HFFc6 (cell line): ENCODE results near the gene AHR. TPM values are rescaled to one million over a fixed set of nuclear protein-coding genes. Genes with fewer than 3 reads are reported as not detected.
A peak's percentile ranks its signal among the peaks of the same experiment; 100 is the strongest.

Experiments
- DNase-seq: peaks from one replicate; pipeline ENCODE4 v3.0.0-alpha.2; 2018
- H3K27ac Mint-ChIP-seq: 2 replicates; pipeline ENCODE4 v1.8.0; 2020; ENCODE audit warnings: mild to moderate bottlenecking, mixed read lengths
- H3K27me3 Mint-ChIP-seq: 2 replicates; pipeline ENCODE4 v1.8.0; 2021; ENCODE audit warnings: mild to moderate bottlenecking, moderate library complexity, mixed read lengths; ENCODE audit not compliant: insufficient read depth
- H3K36me3 Mint-ChIP-seq: 2 replicates; pipeline ENCODE4 v1.8.0; 2021; ENCODE audit warnings: low read depth, mixed read lengths
- H3K4me1 Mint-ChIP-seq: 2 replicates; pipeline ENCODE4 v1.8.0; 2020; ENCODE audit warnings: low read depth, mixed read lengths
- H3K4me3 Mint-ChIP-seq: 2 replicates; pipeline ENCODE4 v1.8.0; 2020; ENCODE audit warnings: mild to moderate bottlenecking, moderate library complexity, mixed read lengths
- H3K9me3 Mint-ChIP-seq: 2 replicates; pipeline ENCODE4 v1.8.0; 2020; ENCODE audit warnings: mild to moderate bottlenecking, mixed read lengths
- CTCF ChIP-seq: fragments of 200-600 bp; sonication (generic); IDR thresholded peaks from 2 replicates; pipeline ENCODE4 v1.5.0; 2021; ENCODE audit warnings: antibody characterized with exemption, mild to moderate bottlenecking
- total RNA-seq, 6 experiments: library from RNA; stranded (reverse); fragmentation: NEBNext Ultra II Directional; extraction: Animal tissue kit (Norgen Biotek cat#: 25700); gene quantifications; 2 replicates in 1 of 6; 3 replicates in 5 of 6; pipeline ENCODE4 v1.2.3, GENCODE V29; 2021

The AHR gene
- total RNA-seq, 6 experiments from 2014 or later: 35.8 to 57.2 (median 47.4) TPM

DNA sequence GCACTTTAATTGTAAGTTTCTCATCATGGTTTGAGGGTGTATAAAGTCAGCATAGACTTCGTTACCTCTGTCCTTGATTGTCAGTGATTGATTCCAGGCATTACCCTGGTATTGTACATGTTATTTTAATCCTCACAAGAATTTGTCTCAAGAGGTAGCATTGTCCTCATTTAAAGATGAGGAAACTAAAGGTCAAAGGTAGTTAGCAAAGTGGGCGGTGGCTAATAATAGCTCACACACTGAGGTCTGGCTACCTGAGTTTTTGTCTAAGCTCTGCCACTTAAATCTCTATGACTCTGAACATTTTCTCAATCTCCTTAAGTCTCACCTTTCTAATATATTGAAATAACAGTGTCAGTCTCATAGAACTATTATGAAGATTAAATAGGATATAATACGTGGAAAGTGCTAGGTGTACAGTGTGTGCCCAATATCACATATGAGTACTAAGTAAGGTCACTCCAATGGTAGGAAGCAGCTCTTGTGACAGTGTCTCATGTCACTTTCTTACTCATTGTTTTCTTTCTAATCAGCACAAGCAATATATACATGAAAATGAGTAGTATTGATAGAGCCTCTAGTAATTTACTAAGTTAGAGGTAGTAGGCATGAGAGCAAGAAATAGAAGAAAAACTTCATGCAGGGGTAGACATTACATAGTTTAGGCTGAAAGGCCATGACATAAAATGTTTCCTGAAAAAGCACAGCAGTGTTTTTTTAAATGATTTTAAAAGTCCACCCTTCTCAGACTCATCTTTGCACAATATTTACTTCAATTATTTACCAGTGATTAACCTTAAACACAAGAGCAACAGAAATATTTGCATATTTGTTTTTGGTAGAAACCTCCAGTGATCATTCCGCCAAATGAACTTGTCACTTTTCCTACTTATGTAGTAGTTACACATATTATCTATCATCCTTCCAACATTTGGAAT lies 21.0 kb downstream of the AHR start:
- Mint-ChIP-seq H3K36me3 (peaks cover 32% of the 10 kb centered on the region), H3K4me1 (peaks cover 67% of the 10 kb centered on the region), H3K4me3 (no peak overlapping the region), H3K27ac (peak overlapping the region; percentile 28), H3K9me3 (no peaks in the 10 kb centered on the region), H3K27me3 (no peaks in the 10 kb centered on the region)
- no peak for TF ChIP-seq CTCF
- DNase-seq: no peak

- no peaks in the 10 kb centered on the region for H3K27me3 Mint-ChIP-seq
- H3K4me1 Mint-ChIP-seq: peaks cover 67% of the 10 kb centered on the region
- no peak for DNase-seq
- H3K9me3 Mint-ChIP-seq: no peaks in the 10 kb centered on the region
- H3K27ac Mint-ChIP-seq: peak overlapping the region; percentile 70
- peaks cover 32% of the 10 kb centered on the region for H3K36me3 Mint-ChIP-seq
- TF ChIP-seq CTCF: no peak
- H3K4me3 Mint-ChIP-seq: no peak overlapping the region
These were observed 21.6 kb downstream of the AHR start for GRCh38 chr7:17320102-17320497.

GRCh38 chr7:17320657-17321056 lies 22.2 kb downstream of the AHR start:
- Mint-ChIP-seq H3K4me1 (peaks cover 67% of the 10 kb centered on the region), H3K27ac (peak overlapping the region; percentile 70), H3K4me3 (no peak overlapping the region; the same call in 1 of the 2 replicates), H3K27me3 (peaks cover 2% of the 10 kb centered on the region; the same call in 1 of the 2 replicates), H3K9me3 (no peaks in the 10 kb centered on the region), H3K36me3 (peaks cover 35% of the 10 kb centered on the region)
- no peak for TF ChIP-seq CTCF
- no peak for DNase-seq

DNA sequence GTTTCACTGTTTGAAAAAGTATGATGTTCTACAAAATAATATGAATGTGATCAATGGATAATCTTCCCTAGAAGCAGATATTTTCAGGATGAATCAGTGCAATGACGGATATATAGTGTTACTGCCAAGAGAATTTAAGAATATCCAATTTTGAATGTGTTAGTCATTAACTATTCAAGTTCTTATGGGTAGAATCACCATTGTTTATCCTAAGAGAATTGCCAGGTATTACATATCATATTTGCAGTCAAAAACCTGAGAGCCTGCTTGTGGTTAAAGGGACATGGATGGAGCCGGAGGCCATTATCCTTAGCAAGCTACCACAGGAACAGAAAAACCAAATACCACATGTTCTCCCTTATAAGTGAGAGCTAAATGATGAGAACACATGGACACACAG lies 26.9 kb downstream of the AHR start:
- H3K36me3 Mint-ChIP-seq: peaks cover 31% of the 10 kb centered on the region; the same call in 1 of the 2 replicates
- no peak for DNase-seq
- no peaks in the 10 kb centered on the region for H3K9me3 Mint-ChIP-seq
- no peak for TF ChIP-seq CTCF
- no peak overlapping the region for H3K4me3 Mint-ChIP-seq
- H3K27me3 Mint-ChIP-seq: peaks cover 2% of the 10 kb centered on the region; the same call in 1 of the 2 replicates
- H3K27ac Mint-ChIP-seq: peak overlapping the region; percentile 60
- H3K4me1 Mint-ChIP-seq: peaks cover 37% of the 10 kb centered on the region

DNA sequence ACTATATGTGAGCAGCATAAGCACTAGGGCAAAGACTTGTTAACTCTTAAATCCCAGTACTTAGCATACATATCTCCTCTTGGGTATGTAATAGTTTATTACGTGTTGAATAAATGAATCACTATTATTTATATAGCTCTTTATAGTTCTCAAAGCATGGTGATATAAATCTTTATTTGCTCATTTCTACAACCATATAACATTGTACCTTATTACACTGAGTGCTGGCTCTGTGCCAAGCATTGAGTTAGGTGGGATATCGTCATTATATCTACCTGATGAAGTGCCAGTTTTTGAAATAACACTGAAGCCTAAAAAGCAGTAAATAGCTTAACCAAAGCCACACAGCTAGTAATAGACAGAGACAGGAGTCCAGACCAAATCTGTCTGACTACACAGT lies 27.9 kb downstream of the AHR start:
- peaks cover 33% of the 10 kb centered on the region for H3K36me3 Mint-ChIP-seq
- no peaks in the 10 kb centered on the region for H3K9me3 Mint-ChIP-seq
- TF ChIP-seq CTCF: no peak
- peaks cover 27% of the 10 kb centered on the region for H3K4me1 Mint-ChIP-seq
- no peak for DNase-seq
- H3K27ac Mint-ChIP-seq: no peak overlapping the region
- H3K27me3 Mint-ChIP-seq: peaks cover 2% of the 10 kb centered on the region; the same call in 1 of the 2 replicates
- H3K4me3 Mint-ChIP-seq: no peak overlapping the region
